MG63 (cell line): Measurements from ENCODE around the gene LYSMD2. TPM values are rescaled to one million over a fixed set of nuclear protein-coding genes. Genes with fewer than 3 reads are reported as not detected.

ENCODE experiments used
- DNase-seq: peaks from one replicate; pipeline ENCODE4 v3.0.0-alpha.2; 2020
- H3K27me3 ChIP-seq: fragments of 250-450 bp; sonication (Bioruptor Pico); 2 replicates; pipeline ENCODE4 v1.5.1; 2020; ENCODE audit warnings: mild to moderate bottlenecking, moderate library complexity
- H3K36me3 ChIP-seq: fragments of 250-450 bp; sonication (Bioruptor Pico); 2 replicates; pipeline ENCODE4 v1.5.1; 2020; ENCODE audit warnings: mild to moderate bottlenecking, moderate library complexity
- H3K4me3 ChIP-seq: fragments of 250-450 bp; sonication (Bioruptor Pico); 2 replicates; pipeline ENCODE4 v1.5.1; 2020; ENCODE audit warnings: mild to moderate bottlenecking, moderate library complexity
- H3K9me3 ChIP-seq: fragments of 250-450 bp; sonication (Bioruptor Pico); 2 replicates; pipeline ENCODE4 v1.5.1; 2020; ENCODE audit warnings: mild to moderate bottlenecking, moderate library complexity
- total RNA-seq: library from RNA; depleted of rRNA; stranded (reverse); fragments of >200 nt; shearing (Covaris generic); gene quantifications from 2 replicates; pipeline ENCODE4 v1.2.3, GENCODE V29; 2014; ENCODE audit warnings: low replicate concordance

Gene LYSMD2
- total RNA-seq, 1 experiment from 2014 or later: 25.2 TPM

GRCh38 chr15:51732646-51733045, 4.8 kb downstream of the LYSMD2 start:
- Histone ChIP-seq H3K4me3 (no peak overlapping the region), H3K9me3 (no peaks in the 10 kb centered on the region), H3K27me3 (no peaks in the 10 kb centered on the region), H3K36me3 (peaks cover 6% of the 10 kb centered on the region; the same call in 1 of the 2 replicates)
- DNase-seq: no peak

GRCh38 chr15:51731549-51732267, 5.7 kb downstream of the LYSMD2 start:
- H3K27me3 ChIP-seq: no peaks in the 10 kb centered on the region
- peak; percentile 39 for DNase-seq
- peaks cover 6% of the 10 kb centered on the region; the same call in 1 of the 2 replicates for H3K36me3 ChIP-seq
- peak overlapping the region; percentile 27 for H3K4me3 ChIP-seq
- H3K9me3 ChIP-seq: no peaks in the 10 kb centered on the region

GRCh38 chr15:51727141-51727897, 10.1 kb downstream of the LYSMD2 start:
- H3K4me3 ChIP-seq: no peak overlapping the region
- peaks cover 9% of the 10 kb centered on the region for H3K36me3 ChIP-seq
- no peaks in the 10 kb centered on the region for H3K27me3 ChIP-seq
- DNase-seq: peak; percentile 15
- H3K9me3 ChIP-seq: no peaks in the 10 kb centered on the region

- no peaks in the 10 kb centered on the region for H3K9me3 ChIP-seq
- DNase-seq: peak; percentile 86
- H3K27me3 ChIP-seq: no peaks in the 10 kb centered on the region
- H3K36me3 ChIP-seq: peaks cover 17% of the 10 kb centered on the region
- H3K4me3 ChIP-seq: no peak overlapping the region
These were observed 11.0 kb downstream of the LYSMD2 start for GRCh38 chr15:51726302-51727073.

GRCh38 chr15:51724673-51725072, 12.8 kb downstream of the LYSMD2 start:
- H3K4me3 ChIP-seq: no peak overlapping the region
- H3K36me3 ChIP-seq: peaks cover 17% of the 10 kb centered on the region
- H3K9me3 ChIP-seq: no peaks in the 10 kb centered on the region
- DNase-seq: no peak
- H3K27me3 ChIP-seq: no peaks in the 10 kb centered on the region

DNA sequence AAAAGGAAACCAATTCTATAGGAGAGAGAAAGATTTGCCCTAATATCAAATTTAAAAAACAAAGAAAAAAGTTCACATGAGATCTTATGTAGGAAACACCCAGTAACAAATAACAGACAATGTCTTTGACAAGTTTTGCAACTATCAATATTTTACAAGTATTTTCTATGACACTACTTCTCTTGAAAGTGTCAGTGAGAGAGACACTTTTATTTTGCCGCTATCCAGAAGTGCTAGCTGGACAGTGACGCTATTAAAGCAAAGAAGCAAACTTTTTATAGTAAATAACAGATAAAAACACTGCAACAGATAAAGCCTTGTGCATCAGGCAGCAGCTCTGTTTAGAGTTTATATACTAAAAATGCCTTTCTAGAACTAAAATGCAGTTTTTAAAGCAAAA, 13.3 kb downstream of the LYSMD2 start:
- Histone ChIP-seq H3K27me3 (no peaks in the 10 kb centered on the region), H3K9me3 (no peaks in the 10 kb centered on the region), H3K4me3 (no peak overlapping the region), H3K36me3 (peaks cover 19% of the 10 kb centered on the region)
- DNase-seq: no peak

- Histone ChIP-seq H3K4me3 (no peak overlapping the region), H3K9me3 (no peaks in the 10 kb centered on the region), H3K36me3 (peaks cover 20% of the 10 kb centered on the region), H3K27me3 (no peaks in the 10 kb centered on the region)
- DNase-seq: no peak
These were observed 16.1 kb downstream of the LYSMD2 start for GRCh38 chr15:51721199-51721960.

DNA sequence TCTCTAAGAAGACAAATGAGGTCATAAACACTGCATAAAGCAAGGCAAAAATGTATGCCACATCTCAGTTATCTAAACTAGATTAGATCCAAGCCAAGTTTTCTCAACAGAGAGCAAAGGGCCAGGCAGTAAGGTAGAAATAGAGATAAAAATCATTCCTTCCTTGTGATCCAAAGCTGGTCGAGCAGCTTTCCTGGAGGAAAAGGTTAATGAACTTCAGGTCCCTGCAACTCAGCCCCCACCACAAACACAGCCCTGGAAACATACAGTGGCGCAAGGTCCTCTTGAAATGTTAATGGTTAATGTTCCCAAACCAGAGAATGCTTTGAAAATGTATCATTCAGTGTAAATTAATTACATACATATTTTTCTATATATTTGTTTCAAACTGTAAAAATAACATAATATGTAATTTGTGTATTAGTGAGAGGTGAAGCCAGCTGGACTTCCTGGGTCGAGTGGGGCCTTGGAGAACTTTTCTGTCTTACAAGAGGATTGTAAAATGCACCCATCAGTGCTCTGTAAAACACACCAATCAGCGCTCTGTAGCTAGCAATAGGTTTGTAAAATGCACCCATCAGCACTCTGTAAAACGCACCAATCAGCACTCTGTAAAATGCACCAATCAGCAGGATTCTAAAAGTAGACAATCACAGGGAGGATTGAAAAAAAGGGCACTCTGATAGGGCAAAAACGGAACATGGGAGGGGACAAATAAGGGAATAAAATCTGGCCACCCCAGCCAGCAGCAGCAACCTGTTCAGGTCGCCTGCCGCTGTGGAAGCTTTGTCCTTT, 17.1 kb downstream of the LYSMD2 start:
- H3K9me3 ChIP-seq: no peaks in the 10 kb centered on the region
- H3K4me3 ChIP-seq: no peak overlapping the region
- DNase-seq: no peak
- H3K36me3 ChIP-seq: peaks cover 20% of the 10 kb centered on the region
- H3K27me3 ChIP-seq: no peaks in the 10 kb centered on the region

GRCh38 chr15:51718746-51719145, 18.7 kb downstream of the LYSMD2 start:
- Histone ChIP-seq H3K27me3 (no peaks in the 10 kb centered on the region), H3K36me3 (peaks cover 20% of the 10 kb centered on the region), H3K4me3 (no peak overlapping the region), H3K9me3 (no peaks in the 10 kb centered on the region)
- no peak for DNase-seq

DNA sequence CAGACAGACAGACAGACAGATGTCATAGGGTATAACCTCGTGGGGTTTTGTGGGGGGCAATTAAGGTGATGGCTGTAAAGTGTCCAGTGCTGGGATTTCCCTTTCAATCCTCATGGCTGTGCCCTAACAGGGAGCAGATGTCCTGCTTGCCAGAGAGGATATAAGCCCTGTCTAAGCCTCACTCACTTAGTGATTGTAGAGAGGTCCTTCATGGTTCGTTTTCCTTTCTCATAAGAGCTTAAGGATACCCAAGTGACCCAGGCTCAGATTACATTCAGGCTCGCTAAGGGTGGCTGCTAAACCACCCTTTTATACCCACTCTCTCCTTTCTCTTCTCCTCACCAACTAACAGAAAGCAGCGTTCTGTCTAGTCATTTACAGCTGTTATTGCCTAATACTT, 19.2 kb downstream of the LYSMD2 start:
- no peaks in the 10 kb centered on the region for H3K9me3 ChIP-seq
- peaks cover 18% of the 10 kb centered on the region for H3K36me3 ChIP-seq
- no peaks in the 10 kb centered on the region for H3K27me3 ChIP-seq
- no peak overlapping the region for H3K4me3 ChIP-seq
- DNase-seq: no peak

DNA sequence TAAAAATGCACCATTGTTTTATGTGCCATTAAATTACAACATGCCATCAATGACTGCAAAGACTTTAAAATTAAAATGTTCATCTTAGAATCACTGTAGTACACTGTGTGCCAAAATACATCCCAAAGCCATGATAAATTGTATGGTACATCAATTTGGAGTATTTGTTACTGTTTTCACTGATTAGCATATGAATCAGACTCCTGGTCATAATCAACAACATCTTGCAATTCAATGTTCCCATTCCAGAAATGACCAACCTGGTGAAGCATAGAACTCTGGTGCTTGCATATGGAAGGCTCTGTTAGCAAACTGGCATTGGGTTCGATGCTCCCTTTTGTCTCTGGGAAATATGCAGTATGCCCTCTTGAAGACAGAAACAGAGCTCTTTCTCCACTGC, 22.5 kb downstream of the LYSMD2 start:
- H3K27me3 ChIP-seq: no peaks in the 10 kb centered on the region
- DNase-seq: no peak
- H3K36me3 ChIP-seq: 0 out of 2 replicates have a peak, but pooled peaks cover 3% of the 10 kb centered on the region
- H3K9me3 ChIP-seq: no peaks in the 10 kb centered on the region
- no peak overlapping the region for H3K4me3 ChIP-seq

- Histone ChIP-seq H3K36me3 (0 out of 2 replicates have a peak, but pooled peaks cover under 1% of the 10 kb centered on the region), H3K4me3 (no peak overlapping the region), H3K27me3 (no peaks in the 10 kb centered on the region), H3K9me3 (no peaks in the 10 kb centered on the region)
- DNase-seq: no peak
These were observed 23.3 kb downstream of the LYSMD2 start for GRCh38 chr15:51714162-51714561.

GRCh38 chr15:51709031-51709430, 28.4 kb downstream of the LYSMD2 start:
- no peak for DNase-seq
- H3K9me3 ChIP-seq: no peaks in the 10 kb centered on the region
- H3K4me3 ChIP-seq: no peak overlapping the region
- no peaks in the 10 kb centered on the region for H3K27me3 ChIP-seq
- no peaks in the 10 kb centered on the region for H3K36me3 ChIP-seq

DNA sequence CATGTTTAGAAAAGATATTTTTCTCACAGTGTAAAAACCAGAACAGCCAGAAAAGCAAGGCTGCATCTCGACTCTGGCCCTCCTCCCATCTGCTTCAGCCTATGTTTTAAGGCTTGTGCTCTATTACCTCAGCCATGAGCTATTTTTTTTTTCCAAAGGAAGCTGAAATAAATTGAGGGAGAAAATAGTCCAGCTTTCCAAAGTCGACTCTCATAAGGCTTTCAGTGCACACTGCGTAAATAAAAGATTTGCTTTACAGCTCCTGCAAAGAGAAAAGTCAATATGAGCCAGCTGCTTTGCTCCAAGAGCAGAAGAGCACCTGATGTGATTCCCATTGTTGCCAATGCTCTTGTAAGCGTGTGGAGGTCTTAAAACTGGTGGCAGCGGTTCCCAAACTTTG, 29.4 kb downstream of the LYSMD2 start:
- H3K27me3 ChIP-seq: peaks cover 3% of the 10 kb centered on the region; the same call in 1 of the 2 replicates
- DNase-seq: no peak
- no peaks in the 10 kb centered on the region for H3K9me3 ChIP-seq
- no peaks in the 10 kb centered on the region for H3K36me3 ChIP-seq
- H3K4me3 ChIP-seq: no peak overlapping the region

DNA sequence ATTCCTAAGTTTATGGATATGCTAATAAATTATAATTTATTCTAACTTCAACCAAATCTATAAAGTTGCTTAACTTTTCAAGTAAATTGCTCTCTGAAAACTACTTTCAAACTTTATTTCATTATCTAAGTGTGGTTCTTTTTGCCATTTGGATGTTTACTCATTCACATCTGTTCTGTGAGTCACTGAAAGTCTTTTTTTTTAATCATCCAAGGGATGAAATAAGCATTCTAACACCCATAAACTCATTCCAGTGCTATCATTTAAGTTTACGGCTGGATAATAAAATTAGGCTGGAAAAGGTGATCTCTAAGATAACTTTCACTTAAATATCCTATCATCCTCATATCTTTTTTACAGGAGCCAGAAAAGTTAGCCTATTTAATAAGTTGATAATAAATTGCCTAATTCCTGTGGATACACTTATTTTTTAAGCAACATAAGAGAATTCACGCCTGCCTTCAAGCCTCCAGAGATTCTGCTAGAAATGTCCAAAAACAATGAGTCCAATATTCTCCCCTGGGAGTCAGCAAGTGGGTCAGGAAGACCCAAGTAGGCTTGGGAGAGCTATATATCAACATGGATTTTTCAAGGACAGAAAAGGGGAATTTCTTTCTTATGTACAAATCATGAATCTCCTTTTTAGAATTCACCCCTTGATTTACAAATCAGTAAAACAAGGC, 30.4 kb downstream of the LYSMD2 start:
- H3K27me3 ChIP-seq: peaks cover 3% of the 10 kb centered on the region; the same call in 1 of the 2 replicates
- no peaks in the 10 kb centered on the region for H3K9me3 ChIP-seq
- no peak overlapping the region for H3K4me3 ChIP-seq
- no peaks in the 10 kb centered on the region for H3K36me3 ChIP-seq
- no peak for DNase-seq
